ENCODE measurements around the gene OPTN.
A peak's percentile ranks its signal among the peaks of the same experiment; 100 is the strongest.

The OPTN gene

DNA sequence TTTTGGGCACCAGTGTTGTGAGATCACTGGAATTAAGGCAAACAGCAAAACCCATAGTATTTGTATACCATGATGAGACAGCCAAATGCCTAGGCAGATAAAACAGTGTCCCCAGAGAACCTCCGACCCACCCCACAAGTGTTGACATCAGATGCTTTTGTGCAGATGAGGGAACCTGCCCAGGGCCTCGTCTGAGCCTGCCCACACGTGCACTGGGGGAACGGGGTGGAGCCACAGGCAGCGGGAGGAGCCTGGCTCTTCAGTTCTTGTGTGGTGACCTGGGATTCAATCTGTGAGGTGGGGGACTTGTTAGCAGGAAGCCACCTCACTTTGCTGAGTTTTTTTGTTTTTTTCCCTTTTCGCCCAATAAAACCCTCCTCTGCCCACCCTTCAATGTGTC lies 33.4 kb upstream of the OPTN start:
- TF ChIP-seq, protein P1, sequence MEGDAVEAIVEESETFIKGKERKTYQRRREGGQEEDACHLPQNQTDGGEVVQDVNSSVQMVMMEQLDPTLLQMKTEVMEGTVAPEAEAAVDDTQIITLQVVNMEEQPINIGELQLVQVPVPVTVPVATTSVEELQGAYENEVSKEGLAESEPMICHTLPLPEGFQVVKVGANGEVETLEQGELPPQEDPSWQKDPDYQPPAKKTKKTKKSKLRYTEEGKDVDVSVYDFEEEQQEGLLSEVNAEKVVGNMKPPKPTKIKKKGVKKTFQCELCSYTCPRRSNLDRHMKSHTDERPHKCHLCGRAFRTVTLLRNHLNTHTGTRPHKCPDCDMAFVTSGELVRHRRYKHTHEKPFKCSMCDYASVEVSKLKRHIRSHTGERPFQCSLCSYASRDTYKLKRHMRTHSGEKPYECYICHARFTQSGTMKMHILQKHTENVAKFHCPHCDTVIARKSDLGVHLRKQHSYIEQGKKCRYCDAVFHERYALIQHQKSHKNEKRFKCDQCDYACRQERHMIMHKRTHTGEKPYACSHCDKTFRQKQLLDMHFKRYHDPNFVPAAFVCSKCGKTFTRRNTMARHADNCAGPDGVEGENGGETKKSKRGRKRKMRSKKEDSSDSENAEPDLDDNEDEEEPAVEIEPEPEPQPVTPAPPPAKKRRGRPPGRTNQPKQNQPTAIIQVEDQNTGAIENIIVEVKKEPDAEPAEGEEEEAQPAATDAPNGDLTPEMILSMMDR (IDR thresholded peaks at IDR 0.05; ENCODE audit: control insufficient read depth, insufficient read depth, low read depth, low read length, missing control alignments) = no peak
- no peak for DNase-seq (ENCODE audit: low read depth)
- H3K4me3 ChIP-seq (ENCODE audit: control insufficient read depth, low read depth, low read length) = no peak overlapping the region

DNA sequence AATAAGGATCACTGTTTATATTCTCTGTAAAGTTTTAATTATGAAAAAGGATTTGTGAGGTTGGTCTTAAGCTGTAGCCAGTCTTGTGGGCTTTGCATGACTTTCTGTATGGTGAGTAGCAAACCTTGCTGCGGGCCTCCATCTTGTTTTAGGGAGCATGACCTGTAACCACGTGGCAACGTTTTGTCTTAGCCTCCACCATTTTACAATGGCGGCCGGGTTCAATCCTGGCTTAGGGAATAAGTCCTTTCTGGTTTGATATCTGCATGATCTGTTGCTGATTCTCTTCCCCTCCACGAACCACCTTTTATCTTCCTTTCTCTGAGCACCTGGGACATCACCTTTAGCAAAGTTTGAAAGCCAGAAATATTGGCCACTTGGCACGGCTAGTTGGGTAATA lies 32.5 kb upstream of the OPTN start:
- TF ChIP-seq, protein P1 (IDR thresholded peaks at IDR 0.05; ENCODE audit: control insufficient read depth, insufficient read depth, low read depth, low read length, missing control alignments) = no peak
- no peak overlapping the region for H3K4me3 ChIP-seq (ENCODE audit: control insufficient read depth, low read depth, low read length)
- DNase-seq (ENCODE audit: low read depth) = no peak

DNA sequence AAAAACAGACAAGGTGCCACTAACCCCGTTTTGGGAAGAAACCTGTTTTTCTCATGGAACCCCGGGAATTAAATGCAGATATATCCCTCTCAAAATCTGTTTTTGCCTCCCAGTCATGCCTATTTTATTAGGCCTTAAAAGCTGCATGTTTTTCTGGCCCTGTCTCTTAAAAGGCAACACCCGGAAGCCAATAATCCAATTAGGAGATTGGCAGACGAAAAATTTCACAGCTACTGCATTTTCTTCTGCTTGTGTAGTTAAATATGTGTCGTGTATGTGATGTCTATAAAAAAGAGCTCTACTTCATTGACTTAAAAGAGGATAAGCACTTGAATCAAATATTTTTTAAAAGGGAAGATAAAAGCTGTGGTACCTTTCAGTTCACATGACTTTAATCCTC lies 31.9 kb upstream of the OPTN start:
- TF ChIP-seq, protein P1 (IDR thresholded peaks at IDR 0.05; ENCODE audit: control insufficient read depth, insufficient read depth, low read depth, low read length, missing control alignments) = no peak
- DNase-seq (ENCODE audit: low read depth) = no peak
- H3K4me3 ChIP-seq (ENCODE audit: control insufficient read depth, low read depth, low read length) = no peak overlapping the region

DNA sequence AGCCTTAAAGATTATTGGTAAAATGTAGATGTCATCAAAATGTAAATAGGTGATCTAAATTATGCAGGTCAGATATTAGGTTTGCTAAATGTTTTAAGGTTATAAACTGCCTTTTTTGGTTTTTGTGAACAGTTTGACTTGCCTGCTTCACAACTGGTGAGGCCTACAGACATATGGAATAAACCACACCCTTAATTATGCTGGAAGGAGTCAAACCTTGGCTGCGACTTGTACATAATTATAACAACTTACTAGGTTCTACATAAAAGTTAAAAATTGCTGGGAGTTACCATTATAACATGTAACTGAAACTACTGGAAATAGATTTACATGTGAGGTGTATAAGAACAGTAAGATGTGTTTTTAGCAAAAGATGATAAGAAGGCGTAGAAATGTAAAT lies 31.5 kb upstream of the OPTN start:
- TF ChIP-seq, protein P1 (IDR thresholded peaks at IDR 0.05; ENCODE audit: control insufficient read depth, insufficient read depth, low read depth, low read length, missing control alignments) = no peak
- no peak for DNase-seq (ENCODE audit: low read depth)

DNA sequence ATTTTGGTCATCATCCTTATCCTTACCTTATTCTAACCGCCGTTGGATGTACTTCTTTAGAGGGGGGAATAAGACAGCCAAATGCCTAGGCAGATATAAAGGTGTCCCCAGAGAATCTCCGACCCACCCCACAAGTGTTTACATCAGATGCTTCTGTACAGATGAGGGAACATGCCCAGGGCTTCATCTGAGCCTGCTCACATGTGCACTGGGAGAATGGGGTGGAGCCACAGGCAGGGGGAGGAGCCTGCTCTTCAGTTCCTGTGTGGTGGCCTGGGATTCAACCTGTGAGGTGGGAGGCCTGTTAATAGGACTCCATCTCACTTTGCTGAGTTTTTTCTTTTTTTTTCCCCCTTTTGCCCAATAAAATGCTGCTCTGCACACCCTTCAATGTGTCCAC lies 27.6 kb upstream of the OPTN start:
- TF ChIP-seq, protein P1 (IDR thresholded peaks at IDR 0.05; ENCODE audit: control insufficient read depth, insufficient read depth, low read depth, low read length, missing control alignments) = no peak
- H3K4me3 ChIP-seq (ENCODE audit: control insufficient read depth, low read depth, low read length) = no peak overlapping the region
- DNase-seq (ENCODE audit: low read depth) = no peak

More for the DNA sequence above, 31.5 kb upstream of the OPTN start:
- no peak overlapping the region for H3K4me3 ChIP-seq (ENCODE audit: control insufficient read depth, low read depth, low read length)

DNA sequence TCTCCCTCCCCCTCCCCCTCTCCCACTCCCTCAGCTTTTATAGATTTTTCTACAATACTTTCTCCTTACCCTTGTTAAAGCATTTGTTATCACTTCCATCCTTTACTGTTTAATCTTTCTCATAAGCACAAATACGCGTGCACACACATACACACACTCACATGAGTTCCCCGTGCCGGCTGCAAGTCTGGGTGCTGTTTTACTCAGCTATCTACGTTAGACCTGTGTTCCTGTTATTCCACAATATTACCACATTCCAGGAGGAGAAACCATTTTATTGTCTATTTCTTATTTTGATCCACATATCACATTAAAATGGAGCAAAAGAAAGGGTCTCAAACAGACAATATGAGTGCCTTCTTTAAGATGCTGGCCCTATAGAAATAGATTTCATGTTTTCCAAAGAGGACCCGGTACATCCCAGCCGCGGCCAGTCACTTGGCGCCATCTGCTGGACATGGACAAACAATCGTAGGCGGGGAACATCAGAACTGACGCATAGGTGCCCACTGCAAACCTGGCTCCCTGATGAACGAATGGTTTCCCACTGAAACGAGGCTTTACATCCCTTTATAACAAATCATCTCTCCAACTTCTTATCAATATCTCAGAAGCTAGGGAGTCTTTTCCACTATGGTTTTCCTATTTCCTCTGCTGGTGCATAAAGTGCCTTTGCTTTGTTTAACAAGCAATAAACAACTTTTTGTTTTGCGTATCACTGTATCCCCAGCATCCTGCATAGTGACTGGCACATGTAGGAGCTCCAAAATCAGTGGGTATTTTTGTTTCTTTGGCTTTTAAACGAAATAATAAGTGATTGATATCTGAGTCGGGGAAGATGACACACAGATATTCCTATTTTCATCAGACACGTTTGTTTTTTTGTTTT lies 25.2 kb upstream of the OPTN start:
- H3K4me3 ChIP-seq (ENCODE audit: control insufficient read depth, low read depth, low read length) = no peak overlapping the region
- DNase-seq (ENCODE audit: low read depth) = peak; percentile 11
- TF ChIP-seq, protein P1 (IDR thresholded peaks at IDR 0.05; ENCODE audit: control insufficient read depth, insufficient read depth, low read depth, low read length, missing control alignments) = peak; percentile 90
